Progenitor cell of endocrine pancreas (in vitro differentiated cells): ENCODE data around the gene FMN1. TPM values are rescaled to one million over a fixed set of nuclear protein-coding genes. Genes with fewer than 3 reads are reported as not detected.
A peak's percentile ranks its signal among the peaks of the same experiment; 100 is the strongest.

Experiments
- DNase-seq: peaks from one replicate; pipeline ENCODE4 v3.0.0; 2021; ENCODE audit warnings: low spot score; ENCODE audit not compliant: unreplicated experiment
- H3K27ac Mint-ChIP-seq: 2 replicates; pipeline ENCODE4 v1.8.0; 2021; ENCODE audit warnings: mild to moderate bottlenecking, moderate library complexity, mixed read lengths
- H3K27me3 Mint-ChIP-seq: 2 replicates; pipeline ENCODE4 v1.8.0; 2021; ENCODE audit warnings: mixed read lengths
- H3K36me3 Mint-ChIP-seq: 2 replicates; pipeline ENCODE4 v1.8.0; 2022; ENCODE audit warnings: mixed read lengths; ENCODE audit not compliant: insufficient read depth
- H3K4me1 Mint-ChIP-seq: 2 replicates; pipeline ENCODE4 v1.8.0; 2021; ENCODE audit warnings: low read depth, mixed read lengths
- H3K4me3 Mint-ChIP-seq: 2 replicates; pipeline ENCODE4 v1.8.0; 2021; ENCODE audit warnings: low read depth, mild to moderate bottlenecking, moderate library complexity, mixed read lengths
- H3K9me3 Mint-ChIP-seq: 2 replicates; pipeline ENCODE4 v1.8.0; 2021; ENCODE audit warnings: low read depth, mixed read lengths
- CTCF ChIP-seq: fragments of 200-600 bp; sonication (generic); IDR thresholded peaks from one replicate; pipeline ENCODE4 v1.5.0; 2021; ENCODE audit warnings: antibody characterized with exemption, mild to moderate bottlenecking; ENCODE audit not compliant: unreplicated experiment
- total RNA-seq: library from RNA; stranded (reverse); gene quantifications from 2 replicates; pipeline ENCODE4 v1.2.1, GENCODE V29; 2021

Gene FMN1
- total RNA-seq, 1 donor from 2014 or later = 0.41 TPM

DNA sequence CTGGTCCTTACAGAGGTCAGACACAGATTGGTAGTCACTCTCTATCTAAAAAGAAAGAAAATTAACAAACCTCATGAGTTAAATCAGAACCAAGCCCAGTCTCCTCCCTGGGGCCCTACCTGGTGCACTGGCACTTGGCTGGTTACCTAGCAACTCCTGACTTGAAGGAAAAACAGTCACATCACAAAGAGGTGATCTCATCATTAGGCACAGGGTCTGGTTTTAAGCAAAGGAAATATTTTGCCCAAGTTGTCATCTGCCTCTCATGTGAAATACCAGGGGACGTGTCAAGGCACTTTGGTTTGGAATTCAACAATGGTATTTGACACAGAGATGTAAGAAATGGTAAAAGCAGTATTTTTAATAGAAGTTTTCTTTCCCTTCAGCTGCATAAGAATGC, 47.7 kb upstream of the FMN1 start:
- peak overlapping the region; percentile 25 for H3K27ac Mint-ChIP-seq
- no peak overlapping the region for H3K4me3 Mint-ChIP-seq
- H3K27me3 Mint-ChIP-seq = peaks cover 15% of the 10 kb centered on the region
- H3K9me3 Mint-ChIP-seq = no peaks in the 10 kb centered on the region
- H3K4me1 Mint-ChIP-seq = peaks cover 5% of the 10 kb centered on the region
- no peak for TF ChIP-seq CTCF
- H3K36me3 Mint-ChIP-seq = no peaks in the 10 kb centered on the region
- DNase-seq = no peak

- H3K27ac Mint-ChIP-seq = no peak overlapping the region
- no peaks in the 10 kb centered on the region for H3K9me3 Mint-ChIP-seq
- H3K27me3 Mint-ChIP-seq = peaks cover 16% of the 10 kb centered on the region
- no peak for TF ChIP-seq CTCF
- DNase-seq = no peak
- H3K4me3 Mint-ChIP-seq = no peak overlapping the region
- H3K4me1 Mint-ChIP-seq = peaks cover 1% of the 10 kb centered on the region
- no peaks in the 10 kb centered on the region for H3K36me3 Mint-ChIP-seq
Observed at GRCh38 chr15:33236841-33237509, 42.5 kb upstream of the FMN1 start.

- Mint-ChIP-seq H3K27me3 (peaks cover 19% of the 10 kb centered on the region), H3K9me3 (no peaks in the 10 kb centered on the region), H3K36me3 (no peaks in the 10 kb centered on the region), H3K4me3 (no peak overlapping the region), H3K27ac (no peak overlapping the region), H3K4me1 (no peaks in the 10 kb centered on the region)
- DNase-seq = no peak
- TF ChIP-seq CTCF = peak; percentile 61
Observed at GRCh38 chr15:33234020-33234461, 39.5 kb upstream of the FMN1 start.

- Mint-ChIP-seq H3K4me3 (no peak overlapping the region), H3K4me1 (no peaks in the 10 kb centered on the region), H3K27ac (no peak overlapping the region), H3K9me3 (no peaks in the 10 kb centered on the region), H3K27me3 (no peaks in the 10 kb centered on the region), H3K36me3 (no peaks in the 10 kb centered on the region)
- TF ChIP-seq CTCF = peak; percentile 39
- no peak for DNase-seq
Observed at GRCh38 chr15:33226559-33227181, 32.2 kb upstream of the FMN1 start.

DNA sequence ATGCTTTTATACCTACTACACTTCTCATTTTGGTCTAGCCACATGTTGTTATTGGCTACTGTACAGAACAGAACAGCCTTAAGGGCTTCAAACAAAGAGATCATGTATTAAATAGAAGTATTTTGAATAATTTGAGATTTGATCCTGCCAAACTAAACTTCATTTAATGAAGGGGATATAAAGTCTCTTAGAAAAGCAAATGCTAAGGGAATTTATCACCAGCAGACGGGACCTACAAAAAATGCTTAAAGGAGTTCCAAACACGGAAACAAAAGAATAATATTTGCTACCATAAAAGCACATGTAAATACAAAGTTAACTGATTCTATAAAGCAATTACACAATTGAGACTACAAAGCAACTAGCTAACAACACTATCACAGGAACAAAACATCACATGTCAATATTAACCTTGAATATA, 23.6 kb upstream of the FMN1 start:
- no peak overlapping the region for H3K27ac Mint-ChIP-seq
- H3K4me3 Mint-ChIP-seq = no peak overlapping the region
- H3K4me1 Mint-ChIP-seq = no peaks in the 10 kb centered on the region
- DNase-seq = no peak
- H3K27me3 Mint-ChIP-seq = no peaks in the 10 kb centered on the region
- no peaks in the 10 kb centered on the region for H3K9me3 Mint-ChIP-seq
- TF ChIP-seq CTCF = no peak
- no peaks in the 10 kb centered on the region for H3K36me3 Mint-ChIP-seq
